H9 (cell line): ENCODE results near the gene RESP18. TPM values are rescaled to one million over a fixed set of nuclear protein-coding genes. Genes with fewer than 3 reads are reported as not detected.

ENCODE experiments used
- DNase-seq: peaks from one replicate; pipeline ENCODE4 v3.0.0-alpha.2; 2017
- H2AFZ ChIP-seq: one replicate; pipeline ENCODE4 v1.6.1; 2013; ENCODE audit warnings: mild to moderate bottlenecking, low read length, control low read depth, moderate library complexity
- H2AK5ac ChIP-seq: 2 replicates; pipeline ENCODE4 v1.6.1; 2013; ENCODE audit warnings: low read length, control low read depth, mixed read lengths; ENCODE audit not compliant: insufficient read length
- H2BK120ac ChIP-seq: one replicate; pipeline ENCODE4 v1.6.1; 2013; ENCODE audit warnings: low read depth, mild to moderate bottlenecking, low read length, control low read depth, inconsistent platforms; ENCODE audit not compliant: poor library complexity, severe bottlenecking
- H2BK12ac ChIP-seq: 2 replicates; pipeline ENCODE4 v1.6.1; 2013; ENCODE audit warnings: low read length, control low read depth, mixed read lengths, low read depth; ENCODE audit not compliant: insufficient read length
- H2BK15ac ChIP-seq: 2 replicates; pipeline ENCODE4 v1.6.1; 2013; ENCODE audit warnings: low read depth, low read length, control low read depth
- H2BK20ac ChIP-seq: one replicate; pipeline ENCODE4 v1.6.1; 2013; ENCODE audit warnings: low read depth, mild to moderate bottlenecking, low read length, control low read depth, inconsistent platforms; ENCODE audit not compliant: poor library complexity, severe bottlenecking
- H2BK5ac ChIP-seq: 2 replicates; pipeline ENCODE4 v1.6.1; 2013; ENCODE audit warnings: low read length, control low read depth, mixed read lengths; ENCODE audit not compliant: insufficient read length
- H3K14ac ChIP-seq: 2 replicates; pipeline ENCODE4 v1.6.1; 2013; ENCODE audit warnings: low read length, control low read depth; ENCODE audit not compliant: insufficient read depth
- H3K18ac ChIP-seq: 2 replicates; pipeline ENCODE4 v1.6.1; 2013; ENCODE audit warnings: low read depth, mild to moderate bottlenecking, mixed read lengths, low read length, control low read depth; ENCODE audit not compliant: insufficient read length
- H3K23ac ChIP-seq: 2 replicates; pipeline ENCODE4 v1.6.1; 2013; ENCODE audit warnings: low read length, control low read depth, mixed read lengths, low read depth; ENCODE audit not compliant: insufficient read length
- H3K23me2 ChIP-seq: 2 replicates; pipeline ENCODE4 v1.6.1; 2013; ENCODE audit warnings: low read depth, mild to moderate bottlenecking, mixed read lengths, low read length, control low read depth; ENCODE audit not compliant: insufficient read length, poor library complexity, severe bottlenecking
- H3K27ac ChIP-seq: 2 replicates; pipeline ENCODE4 v1.5.1; 2013; ENCODE audit warnings: low read length, control low read depth, mixed read lengths, low read depth; ENCODE audit not compliant: insufficient read length
- H3K27me3 ChIP-seq: 2 replicates; pipeline ENCODE4 v1.6.1; 2013; ENCODE audit warnings: low read length, control low read depth, inconsistent platforms; ENCODE audit not compliant: insufficient read depth
- H3K4ac ChIP-seq: 2 replicates; pipeline ENCODE4 v1.6.1; 2013; ENCODE audit warnings: low read depth, mild to moderate bottlenecking, control low read depth, inconsistent platforms, low read length, moderate library complexity
- H3K4me1 ChIP-seq: 2 replicates; pipeline ENCODE4 v1.6.1; 2013; ENCODE audit warnings: low read length, control low read depth, inconsistent platforms; ENCODE audit not compliant: insufficient read depth
- H3K4me2 ChIP-seq: 2 replicates; pipeline ENCODE4 v1.6.1; 2013; ENCODE audit warnings: low read length, control low read depth, mixed read lengths; ENCODE audit not compliant: insufficient read length, insufficient read depth
- H3K56ac ChIP-seq: 2 replicates; pipeline ENCODE4 v1.6.1; 2013; ENCODE audit warnings: low read depth, mild to moderate bottlenecking, mixed read lengths, low read length, control low read depth; ENCODE audit not compliant: insufficient read length
- H3K79me1 ChIP-seq: 2 replicates; pipeline ENCODE4 v1.6.1; 2013; ENCODE audit warnings: low read depth, mild to moderate bottlenecking, moderate library complexity, low read length, control low read depth, inconsistent platforms; ENCODE audit not compliant: insufficient read depth, poor library complexity, severe bottlenecking
- H3K79me2 ChIP-seq: 2 replicates; pipeline ENCODE4 v1.6.1; 2013; ENCODE audit warnings: low read length, control low read depth, inconsistent platforms; ENCODE audit not compliant: insufficient read depth
- H3K9ac ChIP-seq: 2 replicates; pipeline ENCODE4 v1.6.1; 2013; ENCODE audit warnings: low read length, control low read depth, mixed read lengths; ENCODE audit not compliant: insufficient read length; ENCODE audit errors: extremely low read depth
- H3K9me3 ChIP-seq: one replicate; pipeline ENCODE4 v1.6.1; 2013; ENCODE audit warnings: low read depth, low read length, inconsistent platforms; ENCODE audit not compliant: control insufficient read depth
- H3T11ph ChIP-seq: one replicate; pipeline ENCODE4 v1.6.1; 2013; ENCODE audit warnings: mild to moderate bottlenecking, low read length, control low read depth, inconsistent platforms
- H4K20me1 ChIP-seq: one replicate; pipeline ENCODE4 v1.6.1; 2013; ENCODE audit not compliant: control insufficient read depth, insufficient read length, insufficient read depth
- H4K5ac ChIP-seq: 2 replicates; pipeline ENCODE4 v1.6.1; 2013; ENCODE audit warnings: low read depth, mild to moderate bottlenecking, mixed read lengths, low read length, control low read depth; ENCODE audit not compliant: insufficient read length
- H4K8ac ChIP-seq: replicated peaks from 2 replicates; pipeline ENCODE4 v1.6.1; 2013; ENCODE audit warnings: low read length, control low read depth, mixed read lengths, low read depth; ENCODE audit not compliant: insufficient read length
- H4K91ac ChIP-seq: 2 replicates; pipeline ENCODE4 v1.6.1; 2013; ENCODE audit warnings: low read depth, mild to moderate bottlenecking, moderate library complexity, mixed read lengths, low read length, control low read depth; ENCODE audit not compliant: insufficient read length
- H3K27ac Mint-ChIP-seq, 3 experiments: 2 replicates in 2 of 3; 3 replicates in 1 of 3; pipeline ENCODE4 v1.8.0; 2020 to 2021; ENCODE audit warnings: mixed read lengths in 3 of 3, mild to moderate bottlenecking in 1 of 3, moderate library complexity in 1 of 3
- H3K27me3 Mint-ChIP-seq: 2 replicates; pipeline ENCODE4 v1.8.0; 2021; ENCODE audit warnings: low read depth, mild to moderate bottlenecking, moderate library complexity, mixed read lengths
- H3K36me3 Mint-ChIP-seq, 3 experiments: 2 replicates in 2 of 3; 3 replicates in 1 of 3; pipeline ENCODE4 v1.8.0; 2020 to 2021; ENCODE audit warnings: low read depth in 3 of 3, mixed read lengths in 3 of 3; ENCODE audit not compliant: insufficient read depth in 1 of 3
- H3K4me1 Mint-ChIP-seq, 2 experiments: 2 replicates each; pipeline ENCODE4 v1.8.0; 2020; ENCODE audit warnings: mixed read lengths in 2 of 2
- H3K4me3 Mint-ChIP-seq, 2 experiments: 2 replicates in 1 of 2; 3 replicates in 1 of 2; pipeline ENCODE4 v1.8.0; 2020 to 2021; ENCODE audit warnings: mild to moderate bottlenecking in 2 of 2, mixed read lengths in 2 of 2, moderate library complexity in 1 of 2
- H3K9me3 Mint-ChIP-seq, 2 experiments: 2 replicates in 1 of 2; 3 replicates in 1 of 2; pipeline ENCODE4 v1.8.0; 2020; ENCODE audit warnings: mild to moderate bottlenecking in 2 of 2, mixed read lengths in 2 of 2, moderate library complexity in 1 of 2
- CTCF ChIP-seq: fragments of 200-600 bp; sonication (generic); conservative IDR thresholded peaks from 3 replicates; pipeline ENCODE4 v1.8.0; 2021; ENCODE audit warnings: antibody characterized with exemption, mild to moderate bottlenecking
- WGBS: extraction: QIAGEN DNeasy Blood & Tissue Kit; methylation state at CpG from one replicate; pipeline ENCODE4 v1.1.7; 2013; ENCODE audit warnings: missing lambda C conversion rate, low lambda C conversion rate, mixed read lengths; ENCODE audit not compliant: insufficient read length; ENCODE audit errors: extremely low coverage; 5-methylcytosine and 5-hydroxymethylcytosine counted together
- total RNA-seq: library from RNA; stranded (reverse); gene quantifications from 2 replicates; pipeline ENCODE4 v1.2.1, GENCODE V29; 2021

The RESP18 gene
- total RNA-seq, 1 experiment from 2014 or later: not detected

- H3K4me2 ChIP-seq: peak overlapping the region; percentile 88
Observed at GRCh38 chr2:219293736-219294231, 38.8 kb downstream of the RESP18 start.

More at GRCh38 chr2:219293736-219294231, 38.8 kb downstream of the RESP18 start:
- Histone ChIP-seq H4K5ac (no peak overlapping the region), H2BK15ac (no peak overlapping the region), H4K20me1 (no peaks in the 10 kb centered on the region), H3K9ac (no peak overlapping the region), H3K56ac (no peak overlapping the region), H3T11ph (no peak overlapping the region), H2BK120ac (no peak overlapping the region), H2BK20ac (no peak overlapping the region), H3K23ac (no peak overlapping the region), H2AFZ (no peak overlapping the region), H2AK5ac (no peak overlapping the region), H3K79me2 (no peaks in the 10 kb centered on the region), H4K8ac (no peak overlapping the region), H3K27me3 (no peaks in the 10 kb centered on the region; the same call in 1 of the 2 replicates), H3K27ac (no peak overlapping the region), H3K23me2 (peaks cover 6% of the 10 kb centered on the region), H3K4ac (no peak overlapping the region), H3K18ac (no peak overlapping the region), H3K9me3 (no peaks in the 10 kb centered on the region), H3K14ac (no peak overlapping the region), H2BK5ac (no peak overlapping the region), H3K79me1 (no peaks in the 10 kb centered on the region), H3K4me1 (no peaks in the 10 kb centered on the region), H4K91ac (no peak overlapping the region), H2BK12ac (no peak overlapping the region)
- no peak for DNase-seq
- no peak for TF ChIP-seq CTCF
- Mint-ChIP-seq H3K4me1 (peaks cover 11 to 13% of the 10 kb centered on the region in 2 experiments), H3K27me3 (peaks cover 53% of the 10 kb centered on the region), H3K9me3 (peaks cover 2 to 7% of the 10 kb centered on the region in 2 experiments; a peak in 3 of 5 replicates), H3K36me3 (peaks cover 0 to 4% (median 2%) of the 10 kb centered on the region in 3 experiments; a peak in 2 of 7 replicates), H3K4me3 (peak overlapping the region; percentile 81 to 84), H3K27ac (no peak overlapping the region)
- WGBS: no CpG with 5 or more reads among the region's 5 CpGs
